Loucy (cell line): ENCODE data around the gene KDM6A.
"Not testable (repeated sequence)": the region's sequence is repeated elsewhere in the genome, so short reads cannot be mapped to it uniquely, and the experiment has no call there.

ENCODE experiments used
- H2AFZ ChIP-seq: fragments of 200-600 bp; sonication (generic); 2 replicates; pipeline ENCODE4 v1.6.0; 2016; ENCODE audit warnings: antibody characterized with exemption, mild to moderate bottlenecking, low read length, moderate library complexity
- H3F3A ChIP-seq: fragments of 200-600 bp; 2 replicates; pipeline ENCODE4 v1.6.0; 2016; ENCODE audit warnings: antibody characterized with exemption, low read depth, mild to moderate bottlenecking
- H3K27me3 ChIP-seq: fragments of 200-600 bp; sonication (generic); 2 replicates; pipeline ENCODE4 v1.6.1; 2014; ENCODE audit warnings: low read length, mild to moderate bottlenecking; ENCODE audit not compliant: insufficient read depth, poor library complexity, severe bottlenecking
- H3K36me3 ChIP-seq: fragments of 200-600 bp; sonication (generic); 2 replicates; pipeline ENCODE4 v1.6.1; 2016; ENCODE audit warnings: low read length; ENCODE audit not compliant: insufficient read depth
- H3K4me1 ChIP-seq: fragments of 200-600 bp; sonication (generic); 2 replicates; pipeline ENCODE4 v1.5.1; 2014; ENCODE audit warnings: low read length, mild to moderate bottlenecking; ENCODE audit not compliant: insufficient read depth, poor library complexity, severe bottlenecking
- H3K4me2 ChIP-seq: fragments of 200-600 bp; sonication (generic); 2 replicates; pipeline ENCODE4 v1.6.0; 2014; ENCODE audit warnings: antibody characterized with exemption, low read length, low read depth, mild to moderate bottlenecking; ENCODE audit not compliant: poor library complexity, severe bottlenecking
- H3K4me3 ChIP-seq: fragments of 200-600 bp; sonication (generic); 2 replicates; pipeline ENCODE4 v1.5.1; 2014; ENCODE audit warnings: low read length, mild to moderate bottlenecking, mixed read lengths; ENCODE audit not compliant: poor library complexity, severe bottlenecking
- H3K79me2 ChIP-seq: fragments of 200-600 bp; sonication (generic); 2 replicates; pipeline ENCODE4 v1.6.1; 2014; ENCODE audit warnings: low read length; ENCODE audit not compliant: insufficient read depth
- H3K9ac ChIP-seq: fragments of 200-600 bp; sonication (generic); 2 replicates; pipeline ENCODE4 v1.6.0; 2014; ENCODE audit warnings: mild to moderate bottlenecking, low read depth, low read length, moderate library complexity; ENCODE audit not compliant: poor library complexity, severe bottlenecking
- H3K9me2 ChIP-seq: fragments of 200-600 bp; sonication (generic); replicated peaks from 2 replicates; pipeline ENCODE4 v1.6.1; 2016; ENCODE audit warnings: low read depth, low read length, mixed read lengths
- H3K9me3 ChIP-seq: fragments of 200-600 bp; sonication (generic); 2 replicates; pipeline ENCODE4 v1.6.1; 2014; ENCODE audit warnings: mild to moderate bottlenecking, antibody characterized with exemption, low read length, low read depth; ENCODE audit not compliant: insufficient read depth
- H4K20me1 ChIP-seq: fragments of 200-600 bp; sonication (generic); 2 replicates; pipeline ENCODE4 v1.6.0; 2014; ENCODE audit warnings: antibody characterized with exemption, low read length, mild to moderate bottlenecking; ENCODE audit not compliant: insufficient read depth, poor library complexity, severe bottlenecking
- CTCF ChIP-seq: fragments of 200-600 bp; sonication (generic); conservative IDR thresholded peaks from 2 replicates; pipeline ENCODE4 v1.5.1; 2014; ENCODE audit warnings: mild to moderate bottlenecking, antibody characterized with exemption, low read length
- EZH2phosphoT487 ChIP-seq: fragments of 200-600 bp; IDR thresholded peaks from 2 replicates; pipeline ENCODE4 v1.6.1; 2018; ENCODE audit warnings: antibody characterized with exemption, mild to moderate bottlenecking, moderate library complexity, borderline replicate concordance

Gene KDM6A

GRCh38 chrX:45035071-45035470 is 162.1 kb downstream of the KDM6A start:
- Histone ChIP-seq H3K9ac (no peak overlapping the region), H3K79me2 (peaks cover 28% of the 10 kb centered on the region), H3K36me3 (no peaks in the 10 kb centered on the region), H3F3A (no peaks in the 10 kb centered on the region), H3K4me2 (no peak overlapping the region), H3K9me2 (no peaks in the 10 kb centered on the region), H2AFZ (no peak overlapping the region), H4K20me1 (peaks cover 4% of the 10 kb centered on the region), H3K4me3 (no peak overlapping the region), H3K4me1 (no peaks in the 10 kb centered on the region), H3K9me3 (no peaks in the 10 kb centered on the region), H3K27me3 (no peaks in the 10 kb centered on the region)
- TF ChIP-seq EZH2phosphoT487: no peak
- no peak for TF ChIP-seq CTCF

GRCh38 chrX:45036161-45036560 is 163.2 kb downstream of the KDM6A start:
- H3K4me2 ChIP-seq: no peak overlapping the region
- H3K4me1 ChIP-seq: no peaks in the 10 kb centered on the region
- no peak overlapping the region for H3K4me3 ChIP-seq
- H3F3A ChIP-seq: no peaks in the 10 kb centered on the region
- H3K27me3 ChIP-seq: no peaks in the 10 kb centered on the region
- no peak overlapping the region for H2AFZ ChIP-seq
- H4K20me1 ChIP-seq: peaks cover 4% of the 10 kb centered on the region
- H3K9ac ChIP-seq: no peak overlapping the region
- no peaks in the 10 kb centered on the region for H3K9me2 ChIP-seq
- H3K9me3 ChIP-seq: no peaks in the 10 kb centered on the region
- peaks cover 25% of the 10 kb centered on the region for H3K79me2 ChIP-seq
- no peak for TF ChIP-seq CTCF
- H3K36me3 ChIP-seq: no peaks in the 10 kb centered on the region

- not testable (repeated sequence) for H3K36me3 ChIP-seq, H2AFZ ChIP-seq, H3K9ac ChIP-seq
Observed at GRCh38 chrX:45040137-45040536, 167.1 kb downstream of the KDM6A start.

GRCh38 chrX:45046417-45046816 is 173.4 kb downstream of the KDM6A start:
- Histone ChIP-seq H3K27me3 (no peaks in the 10 kb centered on the region), H3F3A (no peaks in the 10 kb centered on the region), H2AFZ (no peak overlapping the region), H3K9ac (no peak overlapping the region), H3K9me3 (no peaks in the 10 kb centered on the region), H3K9me2 (no peaks in the 10 kb centered on the region), H3K4me1 (no peaks in the 10 kb centered on the region), H3K4me2 (no peak overlapping the region), H3K4me3 (no peak overlapping the region), H3K36me3 (no peaks in the 10 kb centered on the region), H3K79me2 (no peaks in the 10 kb centered on the region), H4K20me1 (no peaks in the 10 kb centered on the region)
- TF ChIP-seq CTCF (no peak), EZH2phosphoT487 (no peak)

More at GRCh38 chrX:45040137-45040536, 167.1 kb downstream of the KDM6A start:
- H3F3A ChIP-seq, H3K27me3 ChIP-seq, H3K4me1 ChIP-seq, H3K79me2 ChIP-seq, H3K9me2 ChIP-seq, H3K9me3 ChIP-seq, H3K4me2 ChIP-seq, H3K4me3 ChIP-seq, H4K20me1 ChIP-seq: not testable (repeated sequence)
